K562 (cell line): ENCODE measurements around the gene ZNF324B. TPM values are rescaled to one million over a fixed set of nuclear protein-coding genes. Genes with fewer than 3 reads are reported as not detected.

Source experiments
- ADNP ChIP-seq: fragments of 200-800 bp; sonication (Bioruptor generic); IDR thresholded peaks from 2 replicates; pipeline ENCODE4 v1.6.1; 2016; ENCODE audit warnings: missing genetic modification characterization, missing compliant biosample characterization
- ATF1 ChIP-seq, 2 experiments: fragments of 450-650 bp in 1 of 2; IDR thresholded peaks; 2 replicates each; pipeline ENCODE4 v1.6.1; 2016; ENCODE audit warnings: missing compliant biosample characterization in 1 of 2, missing genetic modification characterization in 1 of 2
- BCL6 ChIP-seq: fragments of 250-450 bp; sonication (Bioruptor Pico); IDR thresholded peaks from 2 replicates; pipeline ENCODE4 v1.4.0; 2020
- CAMTA2 ChIP-seq: fragments of 250-450 bp; sonication (Bioruptor Pico); conservative IDR thresholded peaks from 2 replicates; pipeline ENCODE4 v1.5.1; 2022
- CHD2 ChIP-seq: IDR thresholded peaks from 2 replicates; pipeline ENCODE4 v1.6.1; 2011; ENCODE audit warnings: low read depth, low read length
- DDX20 ChIP-seq: fragments of 450-650 bp; IDR thresholded peaks from 2 replicates; pipeline ENCODE4 v1.6.1; 2016; ENCODE audit warnings: missing genetic modification characterization, low read depth, mild to moderate bottlenecking, missing compliant biosample characterization, moderate library complexity
- EHMT2 ChIP-seq: fragments of 450-650 bp; IDR thresholded peaks from 2 replicates; pipeline ENCODE4 v1.6.1; 2018; ENCODE audit warnings: antibody characterized with exemption
- FOXP1 ChIP-seq: sonication (generic); formaldehyde crosslinking; IDR thresholded peaks from 2 replicates; pipeline ENCODE4 v1.8.0; 2022; ENCODE audit warnings: mild to moderate bottlenecking, missing genetic modification reagents
- GATAD2A ChIP-seq: fragments of 450-650 bp; IDR thresholded peaks from 2 replicates; pipeline ENCODE4 v1.6.1; 2017
- KLF1 ChIP-seq: fragments of 450-650 bp; IDR thresholded peaks from 2 replicates; pipeline ENCODE4 v1.6.1; 2016; ENCODE audit warnings: missing genetic modification characterization, missing compliant biosample characterization
- MBD2 ChIP-seq: sonication (generic); IDR thresholded peaks from 2 replicates; pipeline ENCODE4 v1.6.1; 2016; ENCODE audit warnings: low read depth, borderline replicate concordance
- NCOA1 ChIP-seq: fragments of 450-650 bp; IDR thresholded peaks from 2 replicates; pipeline ENCODE4 v1.6.1; 2016; ENCODE audit warnings: low read depth
- NUFIP1 ChIP-seq: fragments of 450-650 bp; IDR thresholded peaks from 2 replicates; pipeline ENCODE4 v1.6.1; 2018; ENCODE audit not compliant: partially characterized antibody
- PPARD ChIP-seq: fragments of 250-450 bp; sonication (Bioruptor Pico); IDR thresholded peaks from 2 replicates; pipeline ENCODE4 v1.8.0; 2022; ENCODE audit warnings: inconsistent platforms, mild to moderate bottlenecking, moderate library complexity
- SREBF1 ChIP-seq: fragments of 150-350 bp; IDR thresholded peaks from 2 replicates; pipeline ENCODE4 v1.6.1; 2014; ENCODE audit warnings: antibody characterized with exemption, low read depth, low read length, borderline replicate concordance
- TEAD1 ChIP-seq, 2 experiments: fragments of 450-650 bp in 1 of 2; sonication (generic) in 1 of 2; formaldehyde crosslinking; IDR thresholded peaks; 2 replicates each; pipeline versions ENCODE4 v1.4.0 to v1.8.0; 2020 to 2022; ENCODE audit warnings: mild to moderate bottlenecking in 2 of 2, missing genetic modification reagents in 1 of 2
- XRCC3 ChIP-seq: fragments of 450-650 bp; IDR thresholded peaks from 2 replicates; pipeline ENCODE4 v1.6.1; 2017; ENCODE audit warnings: mild to moderate bottlenecking, moderate library complexity
- ZNF77 ChIP-seq: fragments of 250-450 bp; sonication (Bioruptor Pico); IDR thresholded peaks from 2 replicates; pipeline ENCODE4 v1.5.0; 2020
- polyA plus RNA-seq, 8 experiments: library from polyadenylated mRNA; depleted of rRNA in 4 of 8; stranded (reverse) in 5 of 8; unstranded in 3 of 8; fragments of >200 nt; fragmentation: Nextera tagmentation in 2 of 8; fragmentation: Illumina TruSeq in 1 of 8; extraction: Ambion mirVana in 2 of 8; extraction: Trizol in 1 of 8; gene quantifications; 2 replicates each; pipeline versions ENCODE4 v1.2.1 to v1.2.3, GENCODE V29; 2011 to 2014; ENCODE audit warnings: inconsistent platforms in 1 of 8, missing spikeins in 1 of 8
- total RNA-seq, 7 experiments: library from RNA; depleted of rRNA in 6 of 7; stranded (reverse); fragments of >200 nt in 6 of 7; fragmentation: Illumina TruSeq in 2 of 7; extraction: Trizol in 2 of 7; gene quantifications; 2 replicates each; pipeline versions ENCODE4 v1.2.1 to v1.2.3, GENCODE V29; 2011 to 2021; ENCODE audit warnings: low replicate concordance in 1 of 7
- TF ChIP-seq, protein P1 (sequence below), 2 experiments: fragments of 450-650 bp in 1 of 2; sonication (generic) in 1 of 2; formaldehyde crosslinking in 1 of 2; IDR thresholded peaks in 1 of 2; conservative IDR thresholded peaks in 1 of 2; 2 replicates each; pipeline versions ENCODE4 v1.6.1 to v1.8.1; 2016 to 2023; ENCODE audit warnings: mild to moderate bottlenecking in 2 of 2, moderate library complexity in 2 of 2, inconsistent platforms in 1 of 2, missing genetic modification reagents in 1 of 2
- TF ChIP-seq, protein P2 (sequence below): fragments of 250-450 bp; sonication (Bioruptor Pico); IDR thresholded peaks from 2 replicates; pipeline ENCODE4 v1.5.0; 2021
- TF ChIP-seq, protein P3 (sequence below): fragments of 200-400 bp; formaldehyde crosslinking; IDR thresholded peaks from 2 replicates; pipeline ENCODE4 v1.6.1; 2017; ENCODE audit warnings: mild to moderate bottlenecking, low read depth, low read length, moderate library complexity
- TF ChIP-seq, protein P4 (sequence below), 3 experiments: fragments of 200-800 bp in 1 of 3; sonication (Bioruptor generic) in 1 of 3; sonication (generic) in 1 of 3; formaldehyde crosslinking in 1 of 3; IDR thresholded peaks; 2 replicates each; pipeline versions ENCODE4 v1.6.1 to v1.8.0; 2016 to 2022; ENCODE audit warnings: mild to moderate bottlenecking in 2 of 3, missing compliant biosample characterization in 2 of 3, missing genetic modification characterization in 2 of 3, missing genetic modification reagents in 1 of 3
- TF ChIP-seq, protein P5 (sequence below): sonication (generic); IDR thresholded peaks from 2 replicates; pipeline ENCODE4 v1.6.1; 2016

ZNF324B gene
- total and polyA plus RNA-seq, 9 of the 15 experiments (the other 6 are each of a cell fraction or from before 2014, with no cell fraction given) = 0.20 to 13.5 (median 5.7) TPM

DNA sequence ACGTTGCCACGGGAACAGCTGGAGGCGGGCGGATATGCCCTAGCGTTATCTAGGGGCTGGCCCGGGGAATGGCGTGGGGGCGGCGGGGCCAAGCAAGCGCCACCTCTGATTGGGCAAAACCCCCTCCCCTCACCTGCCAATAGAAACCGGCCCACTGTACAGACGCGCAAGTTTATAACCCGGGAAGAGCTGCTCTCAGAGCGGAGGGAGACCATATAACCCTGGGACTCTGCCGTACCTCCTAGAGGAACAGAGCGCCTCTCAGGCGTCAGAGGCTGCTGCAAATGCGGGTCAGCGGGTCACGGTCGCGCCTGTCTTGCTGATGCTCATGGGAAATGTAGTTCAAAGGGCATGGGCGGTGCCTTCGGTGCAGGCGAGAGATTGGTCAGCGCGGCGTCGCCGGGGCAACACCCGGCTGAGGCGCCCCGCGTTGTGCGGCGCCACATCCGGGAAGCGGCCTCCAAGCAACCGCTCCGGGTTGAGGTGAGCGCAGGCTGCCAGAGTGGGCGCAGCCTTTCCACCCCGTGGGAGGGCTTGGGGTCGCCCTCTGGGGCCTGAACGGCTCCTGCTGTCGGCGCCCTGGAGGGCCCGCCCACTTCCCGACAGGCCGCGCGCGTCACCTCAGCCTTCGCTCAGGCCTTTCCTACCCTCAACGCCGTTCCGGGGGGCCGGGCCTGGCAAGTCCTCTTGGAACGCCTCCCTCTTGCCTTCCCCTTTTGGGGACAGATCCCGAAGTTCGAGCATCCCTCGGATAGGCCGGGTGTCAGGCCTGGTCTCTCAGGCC lies 24.5 kb downstream of the ZNF324B start, which contains the start of gene ZNF446 (continued):
- TF ChIP-seq, protein P1, sequence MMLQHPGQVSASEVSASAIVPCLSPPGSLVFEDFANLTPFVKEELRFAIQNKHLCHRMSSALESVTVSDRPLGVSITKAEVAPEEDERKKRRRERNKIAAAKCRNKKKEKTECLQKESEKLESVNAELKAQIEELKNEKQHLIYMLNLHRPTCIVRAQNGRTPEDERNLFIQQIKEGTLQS (IDR thresholded peaks at IDR 0.05) = no peak; the same call in 1 of the 2 replicates
- TF ChIP-seq, protein P1 (CRISPR knock-in tag; conservative IDR thresholded peaks at IDR 0.05) = peak; percentile 83
- TF ChIP-seq NCOA1 (no peak), PPARD (no peak), ZNF77 (CRISPR knock-in tag) (no peak), DDX20 (tag) (no peak), BCL6 (CRISPR knock-in tag) (no peak), SREBF1 (peak; percentile 56; the same call in 1 of the 2 replicates), ADNP (tag) (no peak), TEAD1 (CRISPR knock-in tag; IDR thresholded peaks at IDR 0.05) (peak in 1 of 2 experiments; percentile 66; a peak in 1 of 4 replicates), FOXP1 (CRISPR knock-in tag) (peak; percentile 10), NUFIP1 (no peak), CAMTA2 (peak; percentile 87; the same call in 1 of the 2 replicates), CHD2 (no peak), GATAD2A (no peak), MBD2 (peak; percentile 84), KLF1 (tag) (peak; percentile 82), ATF1 (CRISPR knock-in tag; IDR thresholded peaks at IDR 0.05) (peak; percentile 46; the same call in 1 of the 2 replicates), ATF1 (tag; IDR thresholded peaks at IDR 0.05) (peak; percentile 95), EHMT2 (no peak), XRCC3 (no peak)
- TF ChIP-seq, protein P2, sequence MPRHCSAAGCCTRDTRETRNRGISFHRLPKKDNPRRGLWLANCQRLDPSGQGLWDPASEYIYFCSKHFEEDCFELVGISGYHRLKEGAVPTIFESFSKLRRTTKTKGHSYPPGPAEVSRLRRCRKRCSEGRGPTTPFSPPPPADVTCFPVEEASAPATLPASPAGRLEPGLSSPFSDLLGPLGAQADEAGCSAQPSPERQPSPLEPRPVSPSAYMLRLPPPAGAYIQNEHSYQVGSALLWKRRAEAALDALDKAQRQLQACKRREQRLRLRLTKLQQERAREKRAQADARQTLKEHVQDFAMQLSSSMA (CRISPR knock-in tag) = no peak
- TF ChIP-seq, protein P3, sequence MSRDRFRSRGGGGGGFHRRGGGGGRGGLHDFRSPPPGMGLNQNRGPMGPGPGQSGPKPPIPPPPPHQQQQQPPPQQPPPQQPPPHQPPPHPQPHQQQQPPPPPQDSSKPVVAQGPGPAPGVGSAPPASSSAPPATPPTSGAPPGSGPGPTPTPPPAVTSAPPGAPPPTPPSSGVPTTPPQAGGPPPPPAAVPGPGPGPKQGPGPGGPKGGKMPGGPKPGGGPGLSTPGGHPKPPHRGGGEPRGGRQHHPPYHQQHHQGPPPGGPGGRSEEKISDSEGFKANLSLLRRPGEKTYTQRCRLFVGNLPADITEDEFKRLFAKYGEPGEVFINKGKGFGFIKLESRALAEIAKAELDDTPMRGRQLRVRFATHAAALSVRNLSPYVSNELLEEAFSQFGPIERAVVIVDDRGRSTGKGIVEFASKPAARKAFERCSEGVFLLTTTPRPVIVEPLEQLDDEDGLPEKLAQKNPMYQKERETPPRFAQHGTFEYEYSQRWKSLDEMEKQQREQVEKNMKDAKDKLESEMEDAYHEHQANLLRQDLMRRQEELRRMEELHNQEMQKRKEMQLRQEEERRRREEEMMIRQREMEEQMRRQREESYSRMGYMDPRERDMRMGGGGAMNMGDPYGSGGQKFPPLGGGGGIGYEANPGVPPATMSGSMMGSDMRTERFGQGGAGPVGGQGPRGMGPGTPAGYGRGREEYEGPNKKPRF = no peak
- TF ChIP-seq, protein P4, sequence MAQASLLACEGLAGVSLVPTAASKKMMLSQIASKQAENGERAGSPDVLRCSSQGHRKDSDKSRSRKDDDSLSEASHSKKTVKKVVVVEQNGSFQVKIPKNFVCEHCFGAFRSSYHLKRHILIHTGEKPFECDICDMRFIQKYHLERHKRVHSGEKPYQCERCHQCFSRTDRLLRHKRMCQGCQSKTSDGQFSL (CRISPR knock-in tag; IDR thresholded peaks at IDR 0.05) = no peak
- TF ChIP-seq, protein P4 (tag; IDR thresholded peaks at IDR 0.05) = no peak
- TF ChIP-seq, protein P5, sequence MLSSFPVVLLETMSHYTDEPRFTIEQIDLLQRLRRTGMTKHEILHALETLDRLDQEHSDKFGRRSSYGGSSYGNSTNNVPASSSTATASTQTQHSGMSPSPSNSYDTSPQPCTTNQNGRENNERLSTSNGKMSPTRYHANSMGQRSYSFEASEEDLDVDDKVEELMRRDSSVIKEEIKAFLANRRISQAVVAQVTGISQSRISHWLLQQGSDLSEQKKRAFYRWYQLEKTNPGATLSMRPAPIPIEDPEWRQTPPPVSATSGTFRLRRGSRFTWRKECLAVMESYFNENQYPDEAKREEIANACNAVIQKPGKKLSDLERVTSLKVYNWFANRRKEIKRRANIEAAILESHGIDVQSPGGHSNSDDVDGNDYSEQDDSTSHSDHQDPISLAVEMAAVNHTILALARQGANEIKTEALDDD = no peak
